ENCODE data around the gene PGC. TPM values are rescaled to one million over a fixed set of nuclear protein-coding genes. Genes with fewer than 3 reads are reported as not detected.

PGC gene
- total RNA-seq, 1 donor from 2014 or later: not detected

- no peak for DNase-seq (ENCODE audit: low read depth)
- no peaks in the 10 kb centered on the region for H3K36me3 ChIP-seq (ENCODE audit: control insufficient read depth, insufficient read depth, low read length)
- TF ChIP-seq CTCF (IDR thresholded peaks at IDR 0.05; ENCODE audit: insufficient read depth, low read length, poor library complexity, severe bottlenecking): no peak
- no peak overlapping the region for H3K4me3 ChIP-seq (ENCODE audit: low read depth, low read length)
- peaks cover 5% of the 10 kb centered on the region for H3K27me3 ChIP-seq (ENCODE audit: control insufficient read depth, insufficient read depth, low read length)
Observed at GRCh38 chr6:41759905-41760579, 12.8 kb upstream of the PGC start.

- no peak for TF ChIP-seq CTCF (IDR thresholded peaks at IDR 0.05; ENCODE audit: insufficient read depth, low read length, poor library complexity, severe bottlenecking)
Observed at GRCh38 chr6:41759106-41759904, 12.1 kb upstream of the PGC start.

DNA sequence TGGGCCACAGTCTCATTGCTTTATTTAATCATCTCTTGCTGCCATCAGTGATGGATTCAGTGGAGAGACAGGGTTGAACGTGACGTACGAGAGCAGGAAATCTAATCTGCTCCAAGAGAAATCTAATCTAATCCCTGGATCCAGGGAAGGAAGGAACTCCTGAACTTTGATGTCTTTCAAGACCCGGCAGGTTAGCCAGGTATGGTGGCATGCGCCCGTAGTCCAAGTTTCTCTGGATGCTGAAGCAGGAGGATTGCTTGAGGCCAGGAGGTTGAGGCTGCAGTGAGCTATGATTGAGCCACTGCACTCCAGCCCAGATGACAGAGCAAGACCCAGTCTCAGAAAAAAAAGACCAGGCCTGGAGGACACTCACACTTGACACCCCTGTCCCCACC is 11.4 kb upstream of the PGC start:
- Histone ChIP-seq H3K36me3 (ENCODE audit: control insufficient read depth, insufficient read depth, low read length) (no peaks in the 10 kb centered on the region), H3K27me3 (ENCODE audit: control insufficient read depth, insufficient read depth, low read length) (peaks cover 5% of the 10 kb centered on the region), H3K4me3 (ENCODE audit: low read depth, low read length) (no peak overlapping the region)
- no peak for TF ChIP-seq CTCF (IDR thresholded peaks at IDR 0.05; ENCODE audit: insufficient read depth, low read length, poor library complexity, severe bottlenecking)
- no peak for DNase-seq (ENCODE audit: low read depth)

More at GRCh38 chr6:41759106-41759904, 12.1 kb upstream of the PGC start:
- H3K27me3 ChIP-seq (ENCODE audit: control insufficient read depth, insufficient read depth, low read length): peaks cover 5% of the 10 kb centered on the region
- no peaks in the 10 kb centered on the region for H3K36me3 ChIP-seq (ENCODE audit: control insufficient read depth, insufficient read depth, low read length)
- DNase-seq (ENCODE audit: low read depth): no peak
- H3K4me3 ChIP-seq (ENCODE audit: low read depth, low read length): no peak overlapping the region

- peaks cover 5% of the 10 kb centered on the region for H3K27me3 ChIP-seq (ENCODE audit: control insufficient read depth, insufficient read depth, low read length)
- TF ChIP-seq CTCF (IDR thresholded peaks at IDR 0.05; ENCODE audit: insufficient read depth, low read length, poor library complexity, severe bottlenecking): no peak
- no peaks in the 10 kb centered on the region for H3K36me3 ChIP-seq (ENCODE audit: control insufficient read depth, insufficient read depth, low read length)
- DNase-seq (ENCODE audit: low read depth): no peak
- H3K4me3 ChIP-seq (ENCODE audit: low read depth, low read length): no peak overlapping the region
Observed at GRCh38 chr6:41757931-41758640, 10.9 kb upstream of the PGC start.

DNA sequence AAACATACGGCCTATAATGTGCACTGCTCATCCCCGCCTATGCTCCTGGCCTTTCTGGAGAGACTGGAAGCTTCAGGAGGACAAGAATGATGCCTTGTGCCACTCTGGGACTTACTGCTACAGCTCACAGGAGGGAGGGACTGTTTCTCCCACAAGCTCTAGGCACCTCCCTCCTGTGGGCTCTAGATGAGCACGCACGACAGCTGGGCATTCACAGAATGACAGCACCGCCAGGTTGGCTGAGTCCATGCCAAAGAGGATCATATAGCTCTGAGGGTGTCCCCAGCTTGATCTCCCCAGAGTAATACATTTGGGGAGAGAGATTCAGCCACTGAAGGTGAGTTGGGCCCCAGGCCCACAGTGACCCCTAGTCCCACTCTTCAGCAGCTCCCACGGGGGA is 10.1 kb upstream of the PGC start:
- peaks cover 5% of the 10 kb centered on the region for H3K27me3 ChIP-seq (ENCODE audit: control insufficient read depth, insufficient read depth, low read length)
- TF ChIP-seq CTCF (IDR thresholded peaks at IDR 0.05; ENCODE audit: insufficient read depth, low read length, poor library complexity, severe bottlenecking): no peak
- no peaks in the 10 kb centered on the region for H3K36me3 ChIP-seq (ENCODE audit: control insufficient read depth, insufficient read depth, low read length)
- H3K4me3 ChIP-seq (ENCODE audit: low read depth, low read length): no peak overlapping the region
- no peak for DNase-seq (ENCODE audit: low read depth)

Data from kidney epithelial cell (primary cell).